HG03457 (cell line): ENCODE data around the gene OR4X1.
"Not testable (repeated sequence)": the region's sequence is repeated elsewhere in the genome, so short reads cannot be mapped to it uniquely, and the experiment has no call there.

Source experiments
- ATAC-seq: cut with Tn5 transposase; IDR thresholded peaks from one replicate; pipeline ENCODE4 v1.9.1; 2021; ENCODE audit warnings: moderate number of reproducible peaks; ENCODE audit not compliant: unreplicated experiment

OR4X1 gene

DNA sequence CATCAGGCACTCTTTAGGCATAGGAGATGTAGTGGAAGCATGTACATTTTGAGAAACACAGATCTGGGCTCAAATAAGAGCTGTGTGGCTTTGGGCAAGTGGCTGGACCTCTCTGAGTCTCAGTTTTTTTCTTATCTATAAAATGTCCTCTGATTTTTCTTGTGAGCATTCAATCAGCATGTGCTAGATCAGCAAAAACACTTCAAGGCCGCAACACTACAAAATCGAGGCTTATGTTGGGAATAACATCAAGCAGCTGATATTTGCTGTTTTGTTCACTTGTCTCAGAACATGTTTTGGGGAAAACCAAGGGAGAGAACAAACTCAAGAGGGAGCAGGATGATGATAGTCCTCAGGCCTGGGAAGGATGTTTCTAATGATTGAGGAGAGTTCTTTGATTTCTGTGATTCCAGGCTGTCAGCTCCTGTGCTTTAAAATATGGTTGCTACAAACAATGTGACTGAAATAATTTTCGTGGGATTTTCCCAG, at the start of gene OR4X1:
TSS of gene OR4X1 (plus strand) at position 439 of the 489 bp plus-strand sequence. CDS start at position 439, 0 bp downstream.
- ATAC-seq, result no peak

- no peak for ATAC-seq
Observed at GRCh38 chr11:48216510-48216909, 47.2 kb upstream of the OR4X1 start, which contains the start of gene OR4B1. OR4B1 (plus strand) TSS chr11:48216810; CDS start chr11:48216810, 0 bp downstream.

DNA sequence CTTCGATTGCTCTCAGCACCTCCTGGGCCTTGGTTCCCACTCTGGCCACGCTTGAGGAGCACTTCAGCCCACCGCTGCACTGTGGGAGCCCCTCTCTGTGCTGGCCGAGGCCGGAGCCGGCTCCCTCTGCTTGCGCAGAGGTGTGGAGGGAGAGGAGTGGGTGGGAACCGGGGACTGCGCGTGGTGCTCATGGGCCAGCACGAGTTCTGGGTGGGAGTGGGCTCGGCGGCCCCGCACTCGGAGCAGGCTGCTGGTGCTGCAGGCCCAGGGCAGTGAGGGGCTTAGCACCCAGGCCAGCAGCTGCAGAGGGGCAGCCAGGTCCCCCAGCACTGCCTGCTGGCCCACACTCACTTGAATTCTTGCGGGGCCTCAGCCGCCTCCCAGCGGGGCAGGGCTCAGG, 34.9 kb upstream of the OR4X1 start:
- ATAC-seq, result no peak

- ATAC-seq, result not testable (repeated sequence)
Observed at GRCh38 chr11:48230057-48230456, 33.6 kb upstream of the OR4X1 start.

DNA sequence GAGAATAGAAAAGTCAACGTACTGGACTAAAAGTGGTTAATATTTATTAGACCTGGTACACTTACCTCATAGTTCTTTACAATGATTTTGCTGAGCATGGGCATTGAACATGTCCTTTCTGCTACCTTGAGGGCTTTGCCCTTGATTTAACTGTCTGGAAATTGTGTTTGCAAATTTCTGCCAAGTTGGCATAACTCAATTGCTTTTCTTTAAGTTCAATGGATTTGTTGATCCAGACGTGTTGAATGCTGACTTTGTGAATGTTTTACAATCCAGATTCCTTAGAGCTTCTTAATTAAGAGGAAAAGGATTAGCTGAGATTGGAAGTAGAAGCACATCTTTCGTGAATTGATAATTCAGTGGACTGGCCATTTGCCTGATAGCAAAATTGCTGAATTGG, 25.9 kb upstream of the OR4X1 start:
- no peak for ATAC-seq

DNA sequence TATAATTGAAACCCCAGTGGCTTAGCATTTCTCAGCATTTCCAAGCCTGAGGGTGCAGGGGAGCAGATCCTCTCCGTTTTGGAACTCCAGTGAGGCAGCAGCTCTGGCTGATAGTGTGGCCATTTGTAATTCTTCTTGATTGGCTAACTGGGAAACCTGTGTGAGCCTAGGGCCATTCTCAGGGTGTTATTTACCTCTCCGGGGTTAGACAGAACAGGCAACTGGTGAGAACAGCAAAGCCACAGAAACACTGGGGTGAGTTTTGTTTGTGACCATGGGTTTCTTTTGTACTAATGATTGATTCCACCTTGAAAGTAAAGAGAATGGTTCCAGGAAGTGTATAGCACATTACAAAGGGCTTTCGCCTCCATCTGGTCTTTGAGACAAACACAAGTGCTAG, 21.2 kb upstream of the OR4X1 start:
- no peak for ATAC-seq

- ATAC-seq, result no peak
Observed at GRCh38 chr11:48244804-48245203, 18.9 kb upstream of the OR4X1 start, which contains the start of gene OR4X2. OR4X2 (plus strand) TSS chr11:48245104; CDS start chr11:48245104, 0 bp downstream.

DNA sequence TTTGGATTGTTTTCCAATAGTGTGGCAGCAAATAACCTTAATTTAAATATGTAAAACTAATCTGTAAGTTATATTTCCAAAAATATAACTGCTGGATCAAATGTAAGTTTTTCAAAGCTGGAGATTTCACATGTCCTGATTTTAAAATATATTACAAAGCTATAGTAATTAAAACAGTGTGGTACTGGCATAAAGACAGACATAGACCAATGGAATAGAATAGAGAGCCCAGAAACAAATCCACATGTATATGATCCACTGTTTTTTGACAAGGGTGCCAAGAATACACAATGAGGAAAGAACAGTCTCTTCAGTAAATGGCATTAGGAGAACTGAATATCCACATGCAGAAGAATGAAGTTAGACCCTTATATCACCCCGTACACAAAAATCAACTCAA, 14.8 kb upstream of the OR4X1 start:
- ATAC-seq, result no peak

DNA sequence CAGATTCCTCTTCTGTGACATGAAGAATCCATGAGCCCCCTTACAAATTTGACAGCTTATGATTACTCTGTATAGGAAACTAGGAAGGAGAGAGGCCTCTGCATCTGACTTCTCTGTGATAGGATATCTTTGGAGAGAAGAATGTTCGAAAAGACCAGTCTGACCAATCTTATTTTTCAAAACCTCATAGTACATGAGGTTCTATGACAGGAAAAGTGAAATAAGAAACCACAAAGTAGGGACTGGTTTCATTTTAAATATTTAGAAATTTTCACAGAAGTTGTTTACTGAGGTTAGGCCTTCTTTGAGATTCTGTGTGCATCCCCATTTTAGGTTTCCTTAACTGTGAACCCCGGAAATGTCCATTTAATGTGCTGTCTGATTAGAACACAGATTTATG, 2.1 kb upstream of the OR4X1 start:
- ATAC-seq, result no peak

DNA sequence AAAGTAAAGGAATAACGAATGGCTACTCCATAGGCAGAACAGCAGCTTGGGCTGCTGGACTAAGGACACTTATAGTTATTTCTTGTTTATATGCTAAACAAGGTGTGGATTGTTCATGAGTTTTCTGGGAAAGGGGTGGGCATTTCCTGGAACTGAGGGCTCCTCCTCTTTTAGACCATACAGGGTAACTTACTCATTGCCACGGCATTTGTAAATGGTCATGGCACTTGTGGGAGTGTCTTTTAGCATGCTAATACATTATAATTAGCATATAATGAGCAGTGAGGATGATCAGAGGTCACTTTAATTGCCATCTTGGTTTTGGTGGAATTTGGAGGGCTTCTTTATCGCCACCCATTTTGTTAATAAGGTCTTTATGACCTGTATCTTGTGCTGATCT, 7.0 kb downstream of the OR4X1 start:
- ATAC-seq, result no peak

DNA sequence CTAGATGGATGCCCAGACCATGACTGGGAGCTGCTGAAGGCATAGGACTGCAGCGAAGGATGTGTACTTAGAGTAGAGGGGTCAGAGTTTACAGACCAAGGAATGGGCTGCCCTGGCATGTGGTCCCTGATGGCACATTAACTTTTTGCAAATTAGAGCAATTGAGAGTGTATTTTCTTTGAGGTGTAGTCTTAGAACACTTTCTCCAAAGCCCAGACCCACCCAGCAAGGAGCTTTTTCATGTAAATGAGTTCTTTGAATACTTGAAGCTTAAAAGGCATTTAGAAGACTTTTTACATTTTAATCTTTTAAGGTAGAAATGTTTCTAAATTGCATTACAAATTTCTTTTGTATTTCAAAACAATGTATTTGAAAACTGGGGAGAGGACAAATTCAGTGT, 8.9 kb downstream of the OR4X1 start:
- no peak for ATAC-seq

GRCh38 chr11:48305923-48306322, 42.3 kb downstream of the OR4X1 start, which contains the start of gene OR4S1:
OR4S1 (plus strand) TSS chr11:48306223; CDS start chr11:48306223, 0 bp downstream.
- ATAC-seq, result no peak

GRCh38 chr11:48307760-48308386, 44.2 kb downstream of the OR4X1 start:
- ATAC-seq, result peak; percentile 77

GRCh38 chr11:48313590-48313989, 49.9 kb downstream of the OR4X1 start:
- not testable (repeated sequence) for ATAC-seq
